HG03060 (cell line): ENCODE measurements around the gene SOST.

Experiments
- ATAC-seq: cut with Tn5 transposase; IDR thresholded peaks from one replicate; pipeline ENCODE4 v1.9.1; 2021; ENCODE audit warnings: low read depth, moderate number of reproducible peaks; ENCODE audit not compliant: unreplicated experiment

Gene SOST

DNA sequence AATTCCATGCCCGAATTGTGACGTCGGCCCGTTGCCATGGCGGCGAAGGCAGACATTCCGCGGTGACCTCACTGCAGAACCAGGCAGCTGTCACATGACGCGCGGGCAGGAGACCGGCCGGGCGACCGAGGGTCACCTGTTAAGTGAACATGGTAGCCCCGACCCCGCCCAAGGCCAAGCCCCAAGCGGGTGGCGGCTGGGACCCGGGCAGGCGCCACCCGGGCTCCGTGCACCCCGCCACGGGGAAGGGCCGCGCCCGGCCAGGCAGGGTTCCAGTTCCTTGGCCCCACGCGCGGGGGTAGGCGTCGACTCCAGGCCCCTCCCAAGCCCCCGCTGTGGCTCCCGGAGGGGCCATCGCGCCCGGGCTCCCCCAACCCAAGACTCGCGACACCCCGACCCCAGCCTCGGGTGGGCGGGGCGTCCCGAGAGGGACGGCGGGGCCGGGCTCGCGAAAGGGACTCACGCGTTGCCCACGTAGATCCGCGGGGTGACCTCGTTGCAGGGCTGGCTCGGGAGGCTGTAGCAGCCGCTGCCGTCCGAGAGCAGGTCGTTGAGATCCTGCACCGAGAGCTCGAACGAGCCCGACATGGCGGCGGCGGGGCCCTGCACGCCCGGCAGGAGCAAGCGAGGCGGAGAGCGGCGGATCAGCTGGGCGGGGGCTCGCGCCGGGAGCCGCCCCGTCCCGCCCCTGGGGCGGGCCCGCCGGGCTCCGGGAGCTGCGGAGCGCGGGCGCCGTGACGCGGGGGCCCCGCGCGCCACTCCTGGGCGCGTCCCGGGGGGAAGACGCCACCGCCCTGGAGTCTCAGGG, 19.9 kb upstream of the SOST start, which contains the start of gene DUSP3:
TSS of gene DUSP3 (minus strand) at position 641 of the 808 bp plus-strand sequence. CDS start at position 588, 53 bp downstream.
- ATAC-seq: no peak

DNA sequence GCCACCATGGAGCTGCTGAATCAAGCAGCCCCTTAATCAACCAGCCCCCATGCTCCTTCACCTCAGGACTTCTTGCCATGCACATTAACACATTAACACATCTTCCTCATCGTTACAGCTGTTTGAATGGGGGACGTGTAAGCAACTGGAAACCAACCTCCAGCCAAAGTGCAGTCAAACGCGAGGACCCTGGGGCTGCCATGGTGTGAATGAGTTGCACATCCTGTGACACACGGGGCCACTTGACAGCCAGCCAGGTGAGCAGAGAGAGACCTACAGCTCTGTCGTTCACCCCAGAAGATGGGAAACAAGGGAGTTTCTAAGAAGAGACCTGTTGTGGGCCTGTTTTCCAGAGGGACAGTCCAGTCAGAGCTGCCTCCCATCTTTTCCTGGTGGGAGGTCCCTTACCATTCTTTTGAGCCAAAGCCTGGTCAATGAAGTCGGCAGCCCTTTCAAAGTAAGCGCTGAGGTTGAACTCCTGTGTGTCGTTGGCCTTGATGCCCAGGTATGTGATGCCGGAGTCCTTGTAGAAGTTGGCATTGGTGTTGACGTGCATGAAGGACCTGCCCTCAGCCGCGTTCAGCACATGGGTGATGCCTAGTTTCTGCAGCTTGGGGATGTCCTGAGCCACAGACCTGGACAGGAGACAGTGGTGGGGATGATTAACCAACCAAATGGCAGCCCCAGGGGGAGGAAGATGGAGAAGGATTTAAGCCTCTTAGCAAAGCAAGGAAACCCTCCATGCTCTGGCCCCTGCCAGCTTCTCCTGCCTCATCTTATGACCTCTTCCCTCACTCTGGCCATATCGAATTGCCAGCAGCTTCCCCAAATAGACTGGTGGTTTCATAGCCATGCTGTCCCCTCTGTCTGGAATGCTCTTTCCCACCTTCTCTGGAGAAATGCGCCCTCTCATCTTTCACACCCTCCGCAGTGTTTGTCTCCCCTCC, 16.0 kb upstream of the SOST start:
- ATAC-seq: no peak

DNA sequence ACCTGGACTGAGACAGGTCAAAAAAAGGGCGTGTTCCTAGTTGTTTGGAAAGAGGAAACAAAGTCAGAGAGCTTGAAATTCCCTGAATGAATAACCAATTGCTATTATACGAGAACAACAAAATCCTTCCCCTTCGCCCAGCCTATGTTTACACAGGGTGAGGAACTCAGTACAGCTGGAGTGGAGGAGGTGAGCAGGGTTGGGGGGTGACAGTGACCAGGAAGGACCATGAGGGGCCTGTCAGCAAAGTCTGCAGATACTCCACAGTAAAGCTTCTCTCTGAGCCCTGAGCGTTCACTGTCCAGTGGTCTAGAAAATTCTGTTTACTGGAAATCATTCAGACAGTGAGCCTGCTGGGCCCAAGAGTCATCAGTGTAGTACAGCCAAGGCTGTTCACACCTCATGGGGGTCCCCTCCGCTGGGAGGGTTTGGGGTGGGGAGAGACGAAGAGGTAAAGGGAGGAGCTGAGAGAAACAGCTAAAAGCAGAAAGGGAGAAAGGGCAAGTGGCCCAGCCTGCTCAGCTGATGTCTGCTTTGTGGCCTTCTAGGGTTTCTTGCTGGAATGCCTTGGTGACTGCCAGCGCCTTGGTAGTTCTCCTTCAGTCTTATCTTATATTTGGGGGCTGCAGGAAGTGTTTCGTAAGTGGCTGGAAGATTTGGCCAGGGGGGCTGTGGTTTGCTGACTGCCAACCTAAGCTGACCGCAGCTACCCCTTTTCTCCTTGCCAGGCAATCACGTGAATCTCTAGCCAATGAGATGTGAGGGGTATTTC, 14.5 kb upstream of the SOST start:
- no peak for ATAC-seq

GRCh38 chr17:43771463-43771862, 12.9 kb upstream of the SOST start:
- no peak for ATAC-seq

- ATAC-seq: no peak
Measured at GRCh38 chr17:43770957-43771356, 12.4 kb upstream of the SOST start.

- ATAC-seq: no peak
Measured at GRCh38 chr17:43769859-43770258, 11.3 kb upstream of the SOST start.

DNA sequence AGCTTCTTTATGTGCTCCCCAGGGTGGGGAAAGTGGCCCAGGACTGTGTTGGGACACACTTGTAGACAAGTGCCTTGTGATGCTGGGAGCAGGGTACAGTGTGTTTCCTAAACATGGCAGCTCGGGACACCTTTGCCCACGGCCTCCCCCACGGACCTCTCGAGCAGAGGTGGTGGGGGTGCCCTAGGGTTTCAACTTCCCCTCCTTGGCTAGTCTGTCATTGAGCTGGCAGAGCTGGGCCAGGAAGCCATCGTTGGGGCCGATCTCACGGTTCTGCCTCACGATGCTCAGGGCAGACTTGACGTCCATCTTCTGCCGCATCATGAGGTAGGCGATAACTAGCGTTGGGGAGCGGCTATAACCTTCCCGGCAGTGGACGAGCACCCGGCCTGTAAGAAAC, 10.8 kb upstream of the SOST start:
- ATAC-seq: no peak

- no peak for ATAC-seq
Measured at GRCh38 chr17:43768943-43769342, 10.4 kb upstream of the SOST start.

GRCh38 chr17:43768382-43768781, 9.8 kb upstream of the SOST start:
- ATAC-seq: no peak

DNA sequence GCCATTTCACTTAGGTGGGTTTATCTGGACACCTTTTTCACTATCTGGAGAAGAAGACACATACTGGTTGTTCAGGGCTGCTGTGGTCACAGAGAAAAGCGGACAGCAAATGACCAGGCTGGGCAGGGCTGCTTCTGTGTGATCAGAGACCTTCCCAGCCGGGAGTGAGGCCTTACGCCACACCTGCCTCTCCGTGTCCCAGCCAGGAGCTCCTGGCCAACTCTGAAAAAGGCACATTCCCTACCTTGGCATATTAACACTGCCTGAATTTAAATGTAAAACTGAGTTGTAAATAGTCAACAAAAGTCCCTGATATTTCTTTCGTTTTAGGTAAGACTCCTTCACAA, 9.1 kb upstream of the SOST start:
- ATAC-seq: no peak

DNA sequence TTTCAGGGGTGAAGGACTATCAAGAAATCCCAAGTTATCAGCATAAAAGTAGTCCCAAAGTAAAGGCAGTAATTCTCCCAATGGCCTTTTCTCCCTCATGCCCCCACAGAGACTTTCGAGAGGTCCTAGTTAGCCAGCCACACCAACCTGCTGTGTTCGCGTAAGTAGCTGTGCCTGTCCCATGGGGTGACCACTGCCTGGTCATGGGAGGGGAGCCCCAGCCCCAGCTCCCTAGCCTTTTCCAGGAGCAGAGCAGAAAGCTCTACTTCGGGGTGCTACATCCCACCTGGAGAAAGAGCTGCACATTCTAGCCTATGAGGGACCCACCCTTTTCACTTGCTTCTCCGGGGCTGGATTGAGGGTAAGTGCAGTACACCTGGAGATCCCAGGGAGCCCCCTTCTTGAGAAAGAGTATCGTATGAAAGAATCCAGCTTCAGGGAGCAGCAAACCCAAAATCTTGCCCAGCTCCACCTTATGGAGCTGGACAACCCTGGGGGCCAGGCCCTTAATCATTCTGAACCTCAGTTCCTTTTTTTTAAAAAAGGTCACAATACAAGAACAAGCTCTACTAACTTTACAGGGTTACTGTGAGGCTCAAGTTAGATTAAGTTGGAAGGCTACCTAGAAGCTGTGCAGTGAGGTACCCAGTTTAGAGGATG, 8.6 kb upstream of the SOST start:
- no peak for ATAC-seq

- ATAC-seq: no peak
Measured at GRCh38 chr17:43766413-43767052, 7.9 kb upstream of the SOST start.

DNA sequence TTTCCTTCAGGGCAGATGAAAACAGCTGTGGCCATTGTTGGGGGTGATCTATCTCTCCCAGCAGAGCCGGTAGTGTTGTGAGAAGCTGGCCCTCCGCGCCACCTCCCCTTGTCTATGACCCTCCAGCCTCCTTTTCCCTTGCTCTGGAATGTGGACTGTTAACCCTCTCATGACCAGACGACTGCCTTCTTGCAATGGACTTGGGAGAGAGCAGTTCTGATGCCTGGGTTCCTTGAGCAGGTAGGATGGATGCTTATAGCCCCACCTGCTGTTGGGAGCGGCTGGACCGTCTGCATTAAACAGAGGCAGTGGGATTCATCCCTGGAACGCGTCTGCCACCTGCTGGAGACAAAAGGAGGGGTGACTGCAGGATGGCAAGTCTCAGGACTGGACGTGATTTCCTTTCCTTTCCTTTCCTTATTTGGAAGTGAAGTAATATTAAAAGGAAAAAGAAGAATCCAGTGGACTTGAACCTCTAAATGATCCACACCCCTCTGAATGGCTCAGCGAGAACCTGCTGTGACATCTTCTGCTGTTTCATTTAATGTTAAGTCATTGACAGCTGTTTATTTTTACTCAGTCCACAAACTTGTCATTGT, 1.8 kb upstream of the SOST start:
- no peak for ATAC-seq

DNA sequence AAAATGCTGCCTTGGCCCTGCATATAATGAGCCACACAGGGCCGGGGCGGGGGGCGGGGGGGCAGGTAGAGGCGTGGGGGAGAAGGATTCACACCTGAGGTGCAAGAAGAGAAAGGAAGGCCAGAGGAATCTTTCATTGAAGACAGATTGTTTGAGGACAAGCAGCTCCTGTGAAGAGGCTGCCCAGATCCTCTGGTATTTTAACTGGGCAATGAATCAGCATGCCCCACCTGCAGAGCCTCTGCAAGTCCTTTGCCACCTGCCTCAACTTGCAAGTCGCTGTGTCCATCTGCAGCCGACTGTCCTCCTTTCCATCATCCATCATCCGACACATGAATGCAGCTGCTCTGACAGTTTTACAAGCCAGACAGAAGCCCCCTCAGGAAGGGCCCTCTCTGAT, 1.2 kb upstream of the SOST start:
- ATAC-seq: no peak

- no peak for ATAC-seq
Measured at GRCh38 chr17:43758086-43758485, 505 bp downstream of the SOST start.

- no peak for ATAC-seq
Measured at GRCh38 chr17:43757171-43757660, 1.4 kb downstream of the SOST start.

DNA sequence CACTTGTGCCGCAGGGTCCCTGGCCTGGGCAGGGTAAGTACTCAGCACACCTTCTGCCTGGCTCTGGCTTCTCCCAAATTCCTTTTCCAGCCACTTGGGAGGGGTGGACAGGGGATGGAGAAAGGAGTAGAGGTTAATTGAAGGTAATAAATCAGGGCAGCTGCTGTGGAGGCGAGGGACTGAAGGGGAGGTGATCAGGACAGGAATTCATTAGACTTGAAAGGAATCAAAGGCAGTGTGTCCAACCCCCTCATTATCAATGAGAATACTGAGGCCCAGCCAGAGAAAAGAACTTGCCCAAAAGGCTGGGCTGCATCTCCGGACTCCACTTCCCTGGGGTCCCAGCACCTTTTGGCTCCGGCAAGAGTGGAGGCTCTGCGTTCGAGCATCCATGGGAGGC, 2.4 kb downstream of the SOST start:
- no peak for ATAC-seq

DNA sequence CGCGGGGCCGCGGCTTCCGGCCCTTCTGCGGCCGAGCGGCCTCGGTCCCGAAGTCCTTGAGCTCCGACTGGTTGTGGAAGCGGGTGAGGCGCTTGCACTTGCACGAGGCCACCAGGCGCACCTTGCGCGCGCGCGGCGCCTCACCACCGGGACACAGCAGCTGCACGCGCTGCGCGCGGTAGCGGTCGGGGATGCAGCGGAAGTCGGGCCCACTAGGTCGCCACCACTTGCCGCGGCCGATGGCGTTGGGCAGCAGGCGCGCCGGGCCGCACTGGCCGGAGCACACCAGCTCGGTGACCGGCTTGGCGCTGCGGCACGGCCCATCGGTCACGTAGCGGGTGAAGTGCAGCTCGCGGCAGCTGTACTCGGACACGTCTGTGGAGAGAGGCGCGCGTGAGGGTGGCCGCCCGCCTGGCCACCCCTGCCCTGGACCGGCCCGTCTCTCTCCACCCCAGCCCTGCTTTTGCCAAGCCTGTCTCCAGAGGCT, 3.2 kb downstream of the SOST start:
- ATAC-seq: no peak

GRCh38 chr17:43754947-43755346, 3.6 kb downstream of the SOST start:
- ATAC-seq: no peak
